Effector CD8-positive, alpha-beta T cell (primary cell): Measurements from ENCODE around the gene TRPV4.

ENCODE experiments used
- DNase-seq: peaks from one replicate; lab custom pipeline; 2025; lab: John Stamatoyannopoulos, UW

TRPV4 gene

DNA sequence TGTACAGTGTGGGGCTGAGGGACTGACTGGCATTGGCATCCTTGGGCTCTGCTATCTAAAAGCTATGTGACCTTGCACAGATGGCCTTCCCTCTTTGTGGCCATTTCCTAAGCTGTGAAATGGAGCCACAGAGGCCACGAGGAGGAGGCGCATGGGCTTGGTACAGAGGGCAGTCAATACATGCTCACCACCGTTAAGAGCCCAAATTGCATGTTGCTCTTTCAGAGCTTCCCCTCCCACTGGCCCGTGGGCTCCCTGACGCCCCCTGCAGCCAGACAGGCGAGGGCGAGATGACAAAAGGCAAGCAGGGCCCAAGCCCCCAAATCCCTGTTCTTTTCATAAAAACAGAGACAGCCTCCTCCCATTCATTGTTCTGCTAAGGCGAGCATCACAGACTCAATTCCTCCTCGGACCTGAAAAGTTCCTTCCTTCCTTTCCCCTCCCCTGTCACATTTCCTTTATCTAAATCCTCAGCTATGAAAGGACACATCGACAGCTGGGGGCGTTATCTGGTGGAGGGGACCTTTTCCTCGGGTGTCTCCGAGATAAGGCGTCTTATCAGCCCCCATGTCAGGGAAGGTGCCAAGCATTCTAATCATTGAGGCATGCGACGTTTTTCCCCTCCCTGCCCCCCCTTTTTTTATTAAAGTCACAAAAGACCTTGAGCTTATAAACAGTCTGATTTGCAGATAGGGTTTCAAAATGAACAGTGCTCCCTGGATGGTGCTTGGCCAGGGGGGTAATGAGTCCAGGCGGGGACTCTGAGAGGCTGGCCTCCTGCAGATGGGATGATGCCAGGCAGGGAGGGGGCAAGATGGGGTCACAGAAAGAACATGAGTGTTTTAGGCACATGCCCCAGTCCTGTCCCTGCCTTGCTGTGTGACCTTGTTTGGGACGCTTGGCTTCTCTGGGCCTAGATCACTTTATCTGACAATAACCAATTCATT lies 93.2 kb downstream of the TRPV4 start:
- no peak for DNase-seq

DNA sequence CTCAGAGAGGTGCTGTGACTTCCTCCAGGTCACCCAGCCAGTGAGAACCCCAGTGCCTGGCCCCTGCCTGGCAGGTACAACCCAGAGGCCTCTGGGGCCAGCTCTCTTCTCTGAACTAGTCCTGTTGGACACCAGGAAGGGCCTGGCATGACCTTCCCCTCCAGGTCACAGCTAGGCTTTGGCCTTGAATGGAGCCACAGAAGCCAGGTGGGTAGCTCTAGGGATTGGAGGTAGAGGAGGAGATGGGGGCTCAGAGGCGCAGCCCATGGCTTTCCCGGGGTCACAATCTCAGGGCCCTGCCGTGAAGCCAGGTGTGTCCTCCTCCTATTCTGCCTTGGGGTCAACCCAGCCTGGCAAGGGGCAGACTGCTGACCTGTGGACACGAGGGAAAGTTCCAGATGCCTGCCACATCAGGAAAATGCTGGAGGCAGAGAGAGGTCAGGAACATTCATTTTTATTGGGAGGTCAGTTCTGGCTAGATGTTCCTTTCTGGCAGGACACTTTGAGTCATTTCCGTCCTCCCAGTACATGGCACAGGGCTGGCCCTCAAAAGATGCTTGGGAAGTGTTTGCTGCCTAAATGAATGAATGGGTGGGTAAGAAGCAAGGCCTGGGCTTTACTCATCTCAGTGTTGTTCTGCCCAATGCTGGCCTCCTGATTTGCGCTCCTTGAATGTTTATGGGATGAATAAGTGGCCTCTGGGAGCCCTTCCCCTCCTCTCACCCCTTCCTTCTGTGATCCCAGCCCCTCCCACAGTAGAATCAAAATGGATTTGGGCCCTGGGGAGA lies 94.1 kb downstream of the TRPV4 start:
- DNase-seq, result no peak

DNA sequence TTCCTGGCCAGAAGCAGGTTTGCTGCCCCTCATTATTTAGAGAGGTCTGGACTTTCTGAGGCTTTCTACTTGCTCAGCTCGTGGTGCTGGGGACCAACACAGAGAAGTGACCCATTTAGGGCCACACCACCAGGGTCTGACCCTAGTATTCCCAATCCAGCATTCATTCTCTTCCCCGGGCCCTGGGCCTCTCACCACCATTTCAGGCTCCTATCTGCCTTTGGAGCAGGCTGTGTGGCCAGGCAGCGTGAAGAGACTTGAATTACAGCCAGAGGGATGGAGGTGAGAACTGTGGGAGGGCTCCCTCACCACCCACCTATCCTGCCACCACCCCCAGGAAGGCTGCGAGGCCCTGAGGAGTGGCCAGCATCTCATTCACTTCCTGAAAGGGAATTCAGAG lies 95.0 kb downstream of the TRPV4 start:
- DNase-seq, result no peak

DNA sequence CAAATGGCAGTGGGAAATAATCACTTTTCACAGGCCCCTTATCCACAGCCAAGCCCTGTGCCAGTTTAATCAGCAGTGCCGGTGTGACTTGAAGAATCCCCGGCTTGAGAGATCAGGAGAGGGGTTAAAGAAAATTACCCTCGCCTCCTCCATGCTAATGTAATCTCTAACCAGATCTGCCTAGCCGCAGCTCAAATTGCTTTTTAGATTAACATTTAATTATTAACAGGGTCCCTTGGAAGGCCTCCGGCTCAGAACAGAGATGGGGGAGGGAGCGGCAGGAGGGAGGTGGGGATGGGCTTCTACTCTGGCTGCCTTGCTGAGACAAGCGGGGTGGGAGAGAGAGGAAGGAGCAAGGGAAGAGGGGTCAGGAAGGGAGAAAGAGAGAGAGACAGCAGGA lies 95.6 kb downstream of the TRPV4 start:
- no peak for DNase-seq

DNA sequence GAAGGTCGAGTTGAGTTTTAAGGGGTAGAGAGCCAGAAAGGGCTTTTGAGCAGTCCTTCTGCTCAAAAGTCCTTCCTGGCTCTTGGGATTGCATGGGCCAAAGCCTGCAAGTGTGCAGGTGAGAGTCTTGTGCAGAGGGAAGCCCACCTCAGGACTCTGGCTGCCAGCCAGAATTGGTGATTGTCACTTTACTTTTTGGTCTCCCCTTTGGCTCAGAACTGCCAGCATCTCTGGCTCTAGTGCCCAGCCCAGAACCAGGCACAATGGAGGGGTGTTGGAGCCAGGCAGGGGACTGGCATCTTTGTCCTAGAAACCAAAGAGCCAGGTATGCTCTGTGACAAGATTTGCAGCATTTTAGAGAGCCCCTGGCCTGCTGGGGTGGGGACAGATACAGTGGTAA lies 96.1 kb downstream of the TRPV4 start:
- no peak for DNase-seq

DNA sequence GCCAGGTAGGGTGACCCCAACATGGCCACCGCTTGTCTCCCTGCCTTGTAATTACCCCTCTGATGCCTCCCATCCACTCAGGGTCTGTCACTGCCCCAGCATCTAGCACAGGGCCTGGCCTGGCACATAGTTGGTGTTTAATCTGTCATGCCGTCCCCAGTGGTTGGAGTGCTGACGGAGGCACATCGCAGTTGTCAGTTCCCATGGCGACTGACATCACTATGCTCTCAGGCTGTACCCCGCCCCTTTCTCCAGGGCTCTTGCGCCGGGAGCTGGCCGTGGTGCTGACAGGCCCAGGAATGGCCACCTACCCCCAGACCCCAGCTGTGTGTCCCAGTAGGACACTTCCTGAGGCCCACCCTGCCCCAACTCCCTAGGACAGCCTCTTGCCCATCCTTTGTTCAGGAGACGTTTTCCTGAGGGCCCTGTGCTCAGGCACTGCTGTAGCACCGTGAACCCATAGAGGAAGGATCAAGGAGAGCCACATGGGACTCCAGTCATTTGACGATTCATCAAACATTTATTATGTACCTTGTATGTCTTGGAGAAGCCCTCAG lies 96.6 kb downstream of the TRPV4 start:
- DNase-seq, result no peak

DNA sequence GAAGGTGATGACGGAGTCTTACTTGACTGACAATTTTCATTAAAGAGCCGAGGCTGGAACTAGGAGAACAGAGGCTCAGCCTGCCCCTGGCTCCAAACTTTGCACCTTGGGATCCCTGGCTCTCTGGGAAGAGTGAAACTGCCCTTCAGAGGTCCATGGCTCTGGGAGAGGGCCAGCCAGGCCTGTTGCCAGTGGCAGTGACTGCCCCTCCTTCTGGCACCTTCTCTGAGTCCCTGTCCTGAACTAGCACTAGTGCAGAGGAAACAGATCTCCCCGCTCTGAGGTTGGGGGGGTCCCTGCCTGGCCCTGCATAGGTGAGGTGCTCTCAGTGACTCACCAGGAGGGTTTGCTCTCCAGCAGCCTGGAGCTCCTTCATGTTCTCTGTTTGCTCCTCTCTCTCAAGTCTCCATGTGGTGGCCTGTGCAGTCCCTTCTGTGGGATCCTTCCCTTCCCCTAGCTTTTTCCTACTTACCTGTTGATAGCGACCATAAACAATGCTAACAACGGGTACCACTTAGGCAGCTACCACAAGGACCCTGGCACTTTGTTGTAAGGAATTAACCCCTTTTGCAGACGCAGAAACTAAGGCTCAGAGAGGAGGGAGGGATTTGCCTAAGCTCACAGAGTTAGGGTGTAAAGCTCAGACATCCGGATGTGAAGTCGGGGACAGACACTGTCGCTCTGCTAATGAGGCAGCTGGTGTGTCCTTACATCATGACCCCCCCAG lies 97.2 kb downstream of the TRPV4 start:
- no peak for DNase-seq

DNA sequence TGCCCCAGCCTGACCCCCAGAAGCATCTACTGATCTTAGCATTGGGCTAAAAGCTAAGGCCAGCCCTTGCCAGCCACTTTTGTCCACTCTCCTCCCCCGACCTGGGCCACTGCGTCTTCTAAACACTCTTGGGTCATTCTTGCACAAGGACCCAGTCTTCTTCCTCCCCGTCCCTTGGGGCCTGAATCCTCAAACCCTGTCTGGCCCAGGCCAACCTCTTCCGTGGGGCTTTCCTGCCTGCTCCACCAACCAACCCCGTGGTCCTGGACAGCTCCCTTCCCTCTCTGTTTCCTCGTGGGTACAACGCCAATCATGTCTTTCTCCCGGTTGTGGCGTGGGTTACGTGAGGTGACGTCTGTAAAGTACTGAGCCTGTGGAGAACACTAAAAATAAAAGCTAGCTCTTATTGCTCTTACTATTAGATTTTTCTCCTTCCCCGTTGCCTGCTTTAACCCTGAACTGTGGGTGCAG lies 98.1 kb downstream of the TRPV4 start:
- no peak for DNase-seq

DNA sequence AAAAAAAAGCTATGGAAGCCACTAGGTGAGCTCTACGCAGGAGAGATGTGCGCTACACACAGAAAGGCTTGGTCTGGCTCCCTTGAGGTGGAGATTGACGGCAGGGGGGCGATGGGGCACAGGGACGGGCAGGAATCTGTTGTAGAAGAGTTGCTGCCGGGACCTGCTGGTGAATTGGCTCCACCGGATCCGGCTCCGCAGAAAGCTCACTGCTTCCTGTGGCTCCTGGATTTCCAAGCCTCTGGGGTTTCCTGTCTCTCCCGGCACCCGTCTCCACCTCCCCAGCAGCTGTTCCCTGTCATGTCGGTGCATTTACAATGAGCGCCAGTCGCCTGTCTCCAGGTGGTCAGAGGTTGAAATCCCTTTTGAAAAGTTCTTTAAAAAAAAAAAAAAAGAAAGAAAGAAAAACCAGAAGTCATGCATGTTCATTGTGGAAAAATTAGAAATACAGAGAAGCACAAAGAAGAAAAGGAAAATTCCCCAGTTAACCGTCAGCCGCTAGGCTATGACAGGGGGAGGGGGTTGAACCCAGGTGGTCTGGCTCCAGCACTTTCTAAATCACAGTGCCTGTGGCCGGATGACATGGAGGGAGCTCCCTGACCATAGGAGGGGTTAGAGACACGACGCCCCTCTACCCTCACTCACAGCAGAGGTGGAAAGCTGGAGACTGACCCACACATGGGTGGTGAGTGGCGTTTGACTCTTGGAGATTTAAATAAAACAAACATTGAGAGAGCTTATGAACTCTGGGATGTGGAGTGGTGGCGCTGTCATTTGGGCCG lies 98.8 kb downstream of the TRPV4 start:
- DNase-seq, result no peak
